ENCODE data around the gene POU2F1.

POU2F1 gene

DNA sequence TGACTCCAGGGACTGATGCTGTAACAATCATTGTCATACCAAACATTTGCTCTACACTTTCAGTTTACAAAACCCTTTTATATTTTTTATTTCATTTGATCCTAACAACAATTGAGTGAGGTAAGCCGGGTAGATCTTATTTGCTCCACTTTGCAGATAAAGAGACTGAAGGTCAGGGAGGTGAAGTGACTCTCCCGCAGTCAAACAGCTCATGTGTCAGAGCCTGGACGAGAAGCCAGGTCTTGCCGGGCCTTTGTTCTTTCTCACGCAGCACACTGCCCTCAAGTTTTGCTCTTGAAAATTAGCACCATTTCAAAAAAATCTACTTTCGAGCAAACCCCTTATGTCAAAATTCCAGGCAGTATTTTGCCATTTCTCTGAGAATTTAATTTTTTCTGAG lies 232.4 kb downstream of the POU2F1 start:
- DNase-seq: peak; percentile 66

DNA sequence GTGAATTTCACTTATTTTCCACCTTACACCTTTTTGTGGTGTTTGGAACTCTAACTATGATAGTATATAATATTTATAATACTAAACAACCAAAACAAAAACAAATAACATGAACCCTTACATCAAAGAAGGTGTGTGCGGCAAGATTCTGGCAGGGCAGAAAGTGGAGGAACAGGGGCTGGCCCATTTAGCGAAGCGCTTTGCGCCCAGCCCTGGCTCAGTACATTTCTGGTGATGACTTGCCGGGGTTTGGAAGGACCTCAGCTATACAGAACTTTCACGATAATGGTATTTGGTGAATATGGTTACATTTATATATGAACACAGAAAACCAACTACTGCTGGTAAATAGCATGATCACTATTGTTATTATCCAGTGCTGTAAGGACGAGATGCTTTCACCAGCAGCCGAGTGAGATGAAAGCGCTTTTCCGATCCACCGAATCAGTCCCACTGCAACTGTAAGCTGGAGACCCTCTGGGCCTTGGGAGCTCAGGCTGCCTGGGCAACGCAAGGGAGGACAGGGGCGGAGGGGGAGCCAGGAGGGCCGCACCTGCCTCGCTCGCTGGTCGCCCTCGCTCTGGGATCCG lies 233.7 kb downstream of the POU2F1 start:
- DNase-seq: peak; percentile 73

DNA sequence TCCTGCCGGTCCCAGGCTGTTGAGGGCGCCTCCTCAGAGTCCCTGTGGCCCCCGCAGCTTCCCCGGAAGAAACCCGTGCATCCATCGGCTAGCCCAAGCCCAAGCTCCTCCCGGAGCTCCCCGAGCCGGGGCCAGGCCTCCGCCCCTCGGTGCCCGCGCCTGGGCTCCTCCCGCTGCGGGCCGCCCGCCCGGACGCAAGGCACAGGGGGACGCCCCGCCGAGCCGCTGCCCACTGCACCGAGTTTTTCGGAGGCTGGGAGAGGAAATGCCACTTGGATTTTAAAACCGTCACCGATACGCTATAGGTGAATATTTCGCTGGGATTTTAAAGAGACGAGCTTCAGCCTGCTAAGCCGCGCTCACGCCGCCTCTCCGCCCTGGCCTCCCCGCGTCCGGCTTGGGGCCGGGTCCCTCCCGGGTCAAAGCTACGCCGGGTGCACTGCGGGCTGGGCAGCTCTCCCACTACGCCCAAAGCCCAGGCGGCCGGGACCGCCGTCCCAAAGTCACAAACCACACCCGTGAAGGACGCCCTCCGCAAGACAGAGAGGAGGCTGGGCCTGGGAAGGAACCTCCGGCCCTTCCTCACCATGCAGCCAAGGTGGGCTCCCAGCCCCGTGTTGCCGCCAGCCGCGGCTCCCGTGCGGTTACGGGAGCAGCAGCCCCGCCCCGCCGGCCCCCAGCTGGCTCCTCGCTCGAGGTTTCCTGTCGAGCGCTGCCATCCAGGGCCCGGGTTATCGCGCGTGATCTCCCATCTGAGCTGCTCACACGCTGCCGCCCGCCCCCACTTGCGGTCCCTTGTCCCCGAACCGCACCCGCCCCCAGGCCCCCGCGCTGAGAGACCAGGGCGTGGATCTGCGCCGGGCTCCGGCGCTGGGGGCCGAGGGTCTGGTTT lies 234.5 kb downstream of the POU2F1 start:
- DNase-seq: peak; percentile 93

DNA sequence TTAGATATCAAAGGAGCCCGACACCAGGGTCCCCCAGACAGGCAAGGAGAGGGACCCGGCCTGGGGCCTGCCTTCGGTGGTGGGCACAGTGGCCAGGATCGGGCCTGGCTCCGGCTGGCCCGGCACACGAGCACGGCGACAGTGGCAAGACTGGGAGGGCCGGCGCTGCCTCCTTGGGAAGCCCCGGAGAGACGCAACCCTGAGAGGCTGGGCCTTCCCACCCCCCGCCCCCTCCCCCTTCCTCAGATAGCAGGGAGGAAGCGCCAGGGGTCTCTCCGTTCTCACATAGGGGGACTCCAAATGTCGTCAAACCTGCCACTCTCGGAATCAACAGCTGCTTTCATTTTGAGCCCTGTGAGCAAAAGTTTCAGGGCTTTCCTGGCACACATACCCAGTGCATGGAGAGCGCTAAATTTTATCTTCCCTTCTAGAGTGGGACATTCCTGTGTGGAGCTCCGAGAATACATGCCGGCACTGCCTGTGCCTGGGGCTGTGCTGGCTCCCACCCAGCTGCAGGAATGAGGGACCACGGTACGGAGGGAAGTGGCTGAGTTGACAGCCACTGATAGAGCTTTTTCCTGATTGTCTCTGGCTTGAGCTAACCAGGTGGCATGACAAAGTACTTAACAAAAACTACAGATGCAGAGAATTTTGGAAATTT lies 235.2 kb downstream of the POU2F1 start:
- peak; percentile 82 for DNase-seq

DNA sequence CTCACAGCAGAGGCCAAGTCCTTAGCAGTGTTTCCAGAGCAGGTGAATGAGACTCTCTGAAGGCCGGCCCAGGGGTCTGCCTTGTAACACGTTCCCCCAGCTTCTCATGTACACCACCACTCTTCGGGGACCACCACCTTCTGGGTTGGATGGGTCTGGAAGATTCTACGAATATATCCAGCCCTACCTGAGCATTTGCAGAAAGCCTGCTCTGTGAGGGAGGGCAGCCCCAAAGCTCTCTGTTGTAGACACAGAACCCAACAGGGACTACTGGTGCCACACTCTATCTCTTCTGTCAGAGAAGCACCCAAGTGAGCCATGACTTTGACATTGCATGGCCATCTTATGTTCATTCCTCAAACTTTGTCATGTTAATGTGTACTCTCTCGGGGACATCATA lies 235.8 kb downstream of the POU2F1 start:
- peak; percentile 63 for DNase-seq

DNA sequence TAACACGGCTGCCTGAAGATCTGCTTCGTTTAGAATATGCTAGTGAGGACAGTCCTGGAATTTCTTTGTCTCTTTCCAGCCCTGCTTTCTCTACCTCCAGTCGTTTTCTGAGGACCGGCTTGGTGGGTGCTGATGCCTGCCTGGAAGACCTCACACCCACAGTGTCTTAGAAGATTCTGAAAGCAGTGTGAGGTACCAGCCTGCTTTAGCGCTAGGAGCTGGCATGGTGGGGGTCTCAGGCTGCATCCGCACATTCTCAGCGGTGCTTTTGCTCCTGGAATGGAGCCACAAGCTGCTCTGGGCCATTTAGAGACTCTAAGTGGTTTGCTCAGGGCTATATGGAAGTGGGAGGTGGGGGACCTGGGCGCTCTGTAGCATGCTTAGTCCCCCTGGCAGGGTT lies 236.2 kb downstream of the POU2F1 start:
- peak; percentile 62 for DNase-seq

DNA sequence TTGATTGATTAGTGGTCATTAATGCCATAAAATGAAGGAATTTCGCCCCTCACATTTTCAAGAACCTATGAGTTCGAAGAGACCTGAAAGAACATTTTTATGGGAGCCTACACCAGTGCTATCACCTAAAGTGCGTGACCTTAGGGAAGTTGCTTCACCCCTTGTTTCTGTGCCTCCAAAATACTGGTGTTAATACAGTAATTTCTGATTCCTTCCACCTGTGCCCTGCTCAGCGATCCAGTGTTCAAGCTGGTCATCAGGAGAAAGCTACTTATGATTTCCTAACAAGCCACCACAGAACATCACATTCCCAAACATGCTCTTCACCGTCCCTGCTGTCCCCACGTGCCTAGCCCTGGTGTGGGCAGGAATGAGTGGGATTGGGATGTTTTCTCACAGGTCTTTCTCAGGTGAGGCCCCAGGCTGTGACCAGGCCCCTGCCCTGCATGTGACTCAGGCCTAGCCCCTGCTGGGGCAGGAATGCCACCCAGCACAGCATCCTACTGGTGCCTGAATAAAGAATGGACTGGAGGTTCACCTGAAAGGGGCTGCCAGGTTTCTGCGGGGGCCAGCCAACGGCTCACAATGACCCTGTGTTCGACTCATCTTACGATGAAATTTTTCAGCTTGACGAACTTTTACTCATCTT lies 237.4 kb downstream of the POU2F1 start:
- DNase-seq: peak; percentile 59

DNA sequence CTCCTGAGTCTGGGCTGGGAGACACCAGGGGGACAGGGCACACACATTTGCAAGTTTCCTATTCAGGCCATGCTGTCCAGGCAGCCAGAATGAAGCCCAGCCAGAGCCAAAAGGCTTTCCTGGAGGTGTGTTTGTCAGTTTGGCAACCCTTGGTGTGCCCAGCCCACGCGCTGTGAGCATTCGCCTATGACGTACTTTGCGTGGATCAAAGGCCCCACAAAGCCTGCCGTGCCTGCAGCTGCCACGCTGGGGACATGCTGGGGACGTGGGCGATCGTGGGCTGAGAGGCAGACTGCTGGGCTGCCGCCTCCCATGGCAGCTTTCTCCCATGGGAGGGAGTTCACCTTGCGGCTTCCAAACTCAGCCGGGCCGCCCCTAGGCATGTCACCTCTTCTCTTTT lies 240.2 kb downstream of the POU2F1 start:
- peak; percentile 84 for DNase-seq

DNA sequence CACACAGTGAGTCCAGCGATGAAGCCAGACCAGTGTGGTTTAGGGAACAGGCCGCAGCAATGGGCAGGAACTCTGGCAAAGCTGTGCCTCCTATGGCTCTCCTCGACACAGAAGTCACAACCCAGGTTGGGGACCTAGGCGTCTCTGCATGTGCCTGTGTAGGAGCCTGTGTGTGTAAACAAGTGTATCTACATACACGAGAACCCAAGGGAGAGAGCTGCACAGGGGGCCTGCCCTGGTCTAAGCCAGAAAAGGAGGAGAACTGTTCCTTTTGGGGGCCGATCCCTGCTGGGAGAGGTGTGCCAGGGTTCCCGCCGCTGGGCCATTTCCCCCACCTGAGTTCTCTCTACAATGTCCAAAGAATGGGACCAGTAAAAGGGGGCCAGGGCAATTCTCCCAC lies 241.7 kb downstream of the POU2F1 start:
- peak; percentile 58 for DNase-seq

DNA sequence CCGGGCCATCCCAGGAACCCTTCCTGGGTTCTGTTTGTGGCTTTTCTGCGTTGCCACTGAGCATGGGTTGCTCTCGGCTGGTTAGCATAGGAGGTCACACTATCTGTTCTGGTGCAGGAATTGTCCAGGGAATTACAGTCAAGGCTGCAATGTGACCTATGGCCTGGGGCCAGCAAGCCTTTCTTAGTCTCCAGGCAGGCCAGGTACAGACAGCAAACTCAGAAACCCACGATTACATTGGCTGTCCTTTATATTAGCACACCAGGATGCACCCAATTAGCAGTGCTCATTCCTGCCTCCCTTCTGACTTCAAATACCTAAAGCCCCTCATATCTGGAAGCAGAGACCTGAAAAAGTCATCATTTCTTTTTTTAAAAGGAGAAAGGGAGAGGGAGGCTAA lies 242.4 kb downstream of the POU2F1 start:
- peak; percentile 37 for DNase-seq

DNA sequence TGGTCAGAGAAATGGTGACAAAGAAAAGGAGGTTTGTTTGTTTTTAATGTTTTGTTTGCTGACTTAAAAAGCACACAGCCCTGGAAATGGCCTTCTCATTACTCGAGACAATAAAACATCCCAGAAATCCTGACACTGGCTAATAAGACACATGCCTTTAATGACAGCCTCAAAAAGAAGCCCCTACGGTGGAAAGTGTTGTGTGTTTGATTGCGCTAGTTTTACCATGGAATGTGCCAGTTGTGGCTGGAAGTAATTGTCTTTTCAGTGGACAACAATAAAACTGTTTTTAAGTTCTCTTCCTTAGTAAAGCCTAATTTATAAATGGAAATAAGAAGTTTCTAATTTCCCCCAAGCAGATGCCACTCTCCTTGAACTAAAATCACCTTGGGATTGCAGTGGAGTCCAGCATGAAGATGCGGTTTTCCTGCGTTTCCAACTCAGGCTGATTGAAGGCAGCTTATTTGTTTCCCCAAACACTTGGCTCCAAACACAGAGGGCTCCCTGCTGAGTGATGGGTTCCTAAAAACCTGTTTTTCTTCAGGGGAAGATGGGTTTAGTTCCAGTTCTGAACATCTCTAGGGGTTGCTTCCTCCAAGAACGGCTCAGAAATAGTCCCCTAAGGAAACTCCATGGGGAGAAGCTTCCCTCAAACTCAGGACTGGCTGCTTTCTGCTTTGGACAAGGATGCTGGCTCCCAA lies 243.3 kb downstream of the POU2F1 start:
- no peak for DNase-seq

DNA sequence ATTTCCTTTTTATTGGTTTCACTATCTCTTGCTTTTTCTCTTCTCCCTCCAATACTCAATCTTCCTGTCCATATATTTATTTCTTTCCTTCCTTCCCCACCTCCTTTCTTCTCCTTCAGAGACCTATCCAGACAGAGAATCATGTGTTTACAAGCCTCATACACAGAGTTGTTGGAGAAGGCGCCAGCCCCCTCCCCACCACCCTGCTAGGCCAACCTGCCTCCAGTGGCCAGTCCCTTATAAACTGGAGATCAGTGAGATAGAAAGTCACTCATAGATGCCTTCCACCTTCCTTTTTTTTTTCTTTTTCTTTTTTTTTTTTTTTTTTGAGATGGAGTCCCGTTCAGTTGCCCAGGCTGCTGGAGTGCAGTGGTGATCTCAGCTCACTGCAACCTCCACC lies 244.3 kb downstream of the POU2F1 start:
- DNase-seq: no peak

DNA sequence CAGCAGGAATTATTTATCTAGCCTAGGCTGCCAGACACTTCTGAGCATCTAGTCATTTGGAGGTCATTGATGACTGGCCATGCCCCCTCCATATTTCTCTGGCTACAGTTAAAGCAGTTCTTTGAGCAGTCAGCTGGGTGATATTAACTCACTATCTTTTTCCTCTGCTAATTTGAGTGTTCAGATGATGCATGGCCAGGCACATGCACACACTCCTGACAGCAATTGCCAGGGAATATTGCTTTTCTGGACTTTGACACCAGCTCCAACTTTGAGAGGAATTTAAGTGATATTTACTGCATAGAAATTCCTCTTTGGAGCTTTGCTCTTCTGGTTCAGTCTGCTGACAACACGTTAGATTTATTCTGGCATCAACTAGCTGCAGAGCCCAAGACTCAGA lies 245.1 kb downstream of the POU2F1 start:
- DNase-seq: no peak

DNA sequence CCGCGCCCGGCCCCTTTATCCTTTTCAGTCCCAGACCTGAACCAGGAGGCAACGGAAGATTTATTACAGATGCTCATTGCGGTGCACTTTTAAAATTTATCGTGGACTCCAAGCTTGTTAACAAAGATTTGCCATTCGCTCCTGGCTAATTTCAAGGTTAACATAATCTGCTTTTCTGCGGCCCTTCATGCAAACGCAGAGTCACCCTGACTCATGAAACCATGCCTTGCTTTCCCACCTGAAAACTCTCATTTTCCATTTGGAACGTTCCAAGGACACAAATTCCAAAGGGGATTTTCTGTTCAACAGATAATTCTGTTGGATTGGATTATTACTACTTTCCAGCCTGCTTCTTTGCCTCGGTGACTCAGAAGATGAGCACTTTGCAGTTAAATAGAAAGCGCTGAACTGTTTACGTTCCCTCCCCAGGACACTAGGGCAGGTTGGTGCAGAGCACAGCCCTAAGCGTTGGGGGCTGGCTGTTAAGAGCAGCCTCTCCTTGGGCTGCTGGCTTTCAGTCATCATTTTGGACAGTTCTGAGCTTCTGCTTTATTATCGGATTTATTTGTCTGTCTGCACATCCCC lies 246.5 kb downstream of the POU2F1 start:
- DNase-seq: peak; percentile 62

DNA sequence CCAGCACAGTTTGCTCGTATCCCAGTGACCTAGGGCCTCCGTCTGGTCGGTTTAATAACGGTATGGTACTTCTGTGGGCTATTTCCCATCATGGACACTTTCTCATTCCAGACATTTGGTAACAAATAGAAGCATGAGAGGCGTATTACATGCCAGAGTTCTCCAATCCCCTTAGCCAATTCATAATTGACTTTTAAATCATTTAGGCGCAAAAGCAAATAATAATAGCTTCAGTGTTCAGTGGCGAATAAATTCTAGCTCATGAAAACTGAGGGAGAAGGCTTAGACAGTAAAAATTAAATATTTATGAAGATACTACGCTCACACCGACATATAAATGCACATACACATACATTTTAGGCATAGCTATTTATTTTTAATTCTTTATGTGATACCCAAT lies 247.1 kb downstream of the POU2F1 start:
- DNase-seq: no peak

DNA sequence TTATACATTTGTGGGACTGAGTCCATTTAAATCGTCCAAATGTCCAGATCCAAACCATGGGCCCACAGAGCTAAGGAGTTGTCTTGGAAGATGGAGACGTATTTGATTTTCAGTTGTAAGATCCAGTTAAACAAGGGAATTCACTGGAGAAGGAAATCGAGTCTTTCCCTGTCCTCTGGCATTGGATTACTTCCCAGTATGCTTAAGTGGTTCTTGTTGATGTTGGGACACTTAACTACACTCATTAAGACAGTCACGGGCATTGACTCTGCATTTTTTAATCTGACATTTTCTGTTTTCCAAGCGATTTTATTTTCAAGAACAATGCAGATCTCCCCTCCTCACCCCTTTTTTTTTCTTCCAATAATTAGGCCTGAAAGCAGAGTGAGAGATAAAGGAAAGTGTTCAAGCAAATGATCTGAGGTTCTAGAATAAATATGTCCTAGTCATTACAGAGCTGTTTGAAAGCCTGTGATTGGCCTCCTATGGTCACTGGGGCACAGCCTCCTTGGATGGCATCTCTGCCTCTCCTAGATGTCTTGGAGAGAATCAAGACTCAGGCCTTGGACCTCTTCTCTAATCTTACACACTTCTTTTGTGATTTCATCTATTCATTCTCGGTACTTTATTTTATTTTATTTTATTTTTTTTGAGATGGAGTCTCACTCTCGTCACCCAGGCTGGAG lies 248.7 kb downstream of the POU2F1 start:
- DNase-seq: peak; percentile 36

DNA sequence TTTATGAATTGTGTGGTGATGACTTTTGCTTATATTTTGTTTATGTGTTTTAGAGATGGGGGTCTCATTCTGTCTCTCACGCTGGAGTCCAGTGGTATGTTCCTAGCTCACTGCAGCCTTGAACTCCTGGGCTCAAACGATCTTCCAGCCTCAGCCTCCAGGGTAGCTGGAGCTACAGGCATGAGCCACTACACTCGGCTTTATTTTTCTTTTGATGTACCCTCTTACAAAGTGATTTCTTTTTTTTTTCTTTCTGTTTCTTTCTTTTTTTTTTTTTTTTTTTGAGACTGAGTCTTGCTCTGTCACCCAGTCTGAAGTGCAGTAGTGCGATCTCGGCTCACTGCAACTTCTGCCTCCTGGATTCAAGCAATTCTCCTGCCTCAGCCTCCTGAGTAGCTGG lies 250.9 kb downstream of the POU2F1 start:
- DNase-seq: peak; percentile 19

DNA sequence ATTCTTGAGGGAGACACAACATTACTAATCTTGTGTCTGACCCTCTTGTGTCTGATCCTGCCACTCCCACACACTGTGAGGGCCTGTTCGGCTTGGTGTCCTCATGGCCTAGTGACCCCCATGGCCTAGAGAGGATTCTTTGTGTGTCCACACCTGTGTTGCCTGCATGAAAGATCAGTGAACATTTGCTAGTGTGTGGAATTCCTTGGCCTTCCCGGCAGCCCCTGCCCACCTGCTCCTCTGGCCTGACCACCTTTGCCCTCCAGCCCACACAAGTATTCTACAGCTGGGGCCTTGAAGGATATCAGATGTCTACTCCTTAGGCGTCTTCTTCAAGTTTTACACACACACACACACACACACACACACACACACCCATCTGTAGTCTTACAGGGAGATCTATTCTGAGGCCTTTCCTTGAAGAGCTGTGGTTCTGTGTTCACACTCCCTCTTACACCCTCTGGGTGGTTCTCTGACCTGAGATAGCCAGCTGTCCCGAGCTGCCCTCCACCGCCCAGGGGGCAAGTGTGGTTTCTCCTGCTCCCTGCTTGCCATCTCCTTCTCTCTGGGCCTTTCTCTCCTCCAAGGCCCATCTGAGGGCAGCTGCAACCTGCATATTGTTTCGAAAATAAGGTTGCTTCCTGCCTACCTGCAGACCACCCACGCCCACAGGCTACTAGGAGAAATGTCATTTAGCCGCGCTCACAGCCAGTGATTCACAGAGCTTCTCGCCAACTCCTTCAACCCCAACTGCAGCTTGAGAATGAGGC lies 252.3 kb downstream of the POU2F1 start:
- peak; percentile 76 for DNase-seq

DNA sequence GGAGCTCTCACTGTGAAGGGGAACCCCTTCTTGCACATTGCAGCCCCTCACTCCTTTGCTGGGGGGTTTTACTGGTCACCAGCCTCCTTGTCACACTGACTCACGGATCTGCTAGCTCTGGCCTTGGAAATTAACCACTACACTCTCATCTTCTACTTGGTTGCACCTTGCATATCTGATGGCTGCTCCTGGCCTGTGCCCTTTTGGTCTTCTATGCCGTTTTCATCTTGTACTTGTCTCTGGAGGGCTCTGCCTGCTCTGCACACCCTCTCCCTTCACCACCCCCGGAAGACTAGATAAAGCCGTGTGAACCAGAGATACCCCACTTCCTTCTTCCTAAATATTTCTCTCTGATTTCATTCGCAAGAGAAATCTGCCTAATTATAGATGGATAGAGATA lies 253.1 kb downstream of the POU2F1 start:
- peak; percentile 60 for DNase-seq

DNA sequence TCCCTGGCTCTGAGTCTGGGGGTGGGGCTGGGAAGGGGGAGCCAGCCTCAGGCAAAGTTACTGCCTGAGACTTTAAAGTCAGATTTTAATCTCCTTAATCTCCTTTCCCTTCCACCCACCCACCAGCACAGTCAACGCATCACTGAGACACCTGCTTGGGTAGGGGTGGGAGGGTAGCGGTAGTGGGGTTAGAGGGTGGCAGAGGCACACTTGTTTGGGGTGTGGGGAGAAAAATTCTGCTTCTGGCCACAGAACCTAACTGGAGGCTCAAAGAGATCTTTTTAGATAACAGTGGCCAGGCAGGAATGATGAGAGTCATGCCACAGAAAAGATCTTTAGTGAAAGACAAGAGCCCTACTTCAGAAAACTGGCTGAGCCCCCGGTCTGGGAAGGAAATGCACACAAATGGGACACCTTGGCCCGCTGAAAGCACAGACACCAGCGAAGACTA lies 253.5 kb downstream of the POU2F1 start:
- DNase-seq: peak; percentile 82

DNA sequence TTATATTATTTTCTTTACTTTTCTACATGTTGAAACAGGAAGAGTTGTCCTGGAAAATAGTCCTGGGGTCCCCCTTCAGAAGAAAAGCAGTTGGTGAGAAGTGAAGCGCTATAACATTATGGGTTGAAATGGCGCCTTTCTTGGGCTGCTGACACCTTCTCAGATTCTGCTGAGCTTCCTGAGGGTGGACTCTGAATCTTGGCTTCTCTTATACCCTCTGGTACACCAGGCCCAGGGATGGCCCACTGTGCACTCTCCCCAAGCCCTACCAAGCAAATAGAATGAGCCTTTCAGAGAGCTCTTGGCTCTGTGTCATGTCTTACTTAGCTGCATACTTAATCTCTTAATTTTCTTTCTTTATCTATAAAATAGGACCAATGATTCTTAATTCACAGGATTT lies 255.4 kb downstream of the POU2F1 start:
- peak; percentile 53 for DNase-seq

All from activated effector memory CD4-positive, alpha-beta T cell treated with anti-CD3 and anti-CD28 coated beads, Interleukin-2, amount 50 U/mL, for 16 hours (primary cell).